Transverse colon (tissue), 3 donors: ENCODE data around the gene ING1.

Experiments
- POLR2A ChIP-seq: fragments of 450-650 bp; IDR thresholded peaks from one replicate; pipeline ENCODE4 v1.6.1; 2016; ENCODE audit warnings: antibody characterized with exemption, mild to moderate bottlenecking, moderate library complexity
- TF ChIP-seq, protein P1 (sequence below), 5 experiments: fragments of 200-600 bp in 3 of 5; fragments of 450-650 bp in 2 of 5; sonication (generic) in 3 of 5; IDR thresholded peaks; 1 replicate in 2 of 5; 2 replicates in 3 of 5; pipeline ENCODE4 v1.5.1; 2016 to 2017; ENCODE audit warnings: antibody characterized with exemption in 5 of 5, inconsistent platforms in 3 of 5, mild to moderate bottlenecking in 2 of 5, moderate library complexity in 1 of 5

DNA sequence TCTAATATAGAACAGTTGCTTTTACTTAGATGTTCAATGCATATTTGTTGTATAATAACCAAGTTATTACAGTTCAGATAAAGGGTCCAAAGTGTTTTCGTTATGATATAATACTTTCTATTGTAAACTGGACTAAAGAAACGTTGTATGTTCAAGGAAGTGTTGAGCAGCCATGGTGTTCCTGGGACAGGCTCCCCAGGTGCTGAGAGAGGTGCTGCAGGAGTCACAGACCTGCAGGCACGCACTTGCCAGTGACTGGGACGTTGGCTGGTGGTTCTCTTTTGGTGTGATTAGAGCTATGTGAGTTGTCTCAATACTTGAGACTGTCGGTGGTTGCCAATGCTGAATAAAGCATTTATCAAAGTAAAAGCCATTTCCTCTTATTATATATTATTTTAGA lies 9.5 kb downstream of the ING1 start:
- no peak for TF ChIP-seq POLR2A
- TF ChIP-seq, protein P1, sequence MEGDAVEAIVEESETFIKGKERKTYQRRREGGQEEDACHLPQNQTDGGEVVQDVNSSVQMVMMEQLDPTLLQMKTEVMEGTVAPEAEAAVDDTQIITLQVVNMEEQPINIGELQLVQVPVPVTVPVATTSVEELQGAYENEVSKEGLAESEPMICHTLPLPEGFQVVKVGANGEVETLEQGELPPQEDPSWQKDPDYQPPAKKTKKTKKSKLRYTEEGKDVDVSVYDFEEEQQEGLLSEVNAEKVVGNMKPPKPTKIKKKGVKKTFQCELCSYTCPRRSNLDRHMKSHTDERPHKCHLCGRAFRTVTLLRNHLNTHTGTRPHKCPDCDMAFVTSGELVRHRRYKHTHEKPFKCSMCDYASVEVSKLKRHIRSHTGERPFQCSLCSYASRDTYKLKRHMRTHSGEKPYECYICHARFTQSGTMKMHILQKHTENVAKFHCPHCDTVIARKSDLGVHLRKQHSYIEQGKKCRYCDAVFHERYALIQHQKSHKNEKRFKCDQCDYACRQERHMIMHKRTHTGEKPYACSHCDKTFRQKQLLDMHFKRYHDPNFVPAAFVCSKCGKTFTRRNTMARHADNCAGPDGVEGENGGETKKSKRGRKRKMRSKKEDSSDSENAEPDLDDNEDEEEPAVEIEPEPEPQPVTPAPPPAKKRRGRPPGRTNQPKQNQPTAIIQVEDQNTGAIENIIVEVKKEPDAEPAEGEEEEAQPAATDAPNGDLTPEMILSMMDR (IDR thresholded peaks at IDR 0.05) = no peak
